Urothelium cell line (cell line): ENCODE measurements around the gene FKBP8.
A peak's percentile ranks its signal among the peaks of the same experiment; 100 is the strongest.
"Not testable (repeated sequence)": the region's sequence is repeated elsewhere in the genome, so short reads cannot be mapped to it uniquely, and the experiment has no call there.

Source experiments
- DNase-seq: peaks from one replicate; pipeline ENCODE4 v3.0.0; 2011; ENCODE audit warnings: low spot score, mixed read lengths
- FAIRE-seq: peaks from 2 replicates; lab custom pipeline; 2011; peaks lifted over from hg19 to GRCh38; lab: Jason Lieb, UNC

FKBP8 gene

GRCh38 chr19:18559685-18560084, 16.3 kb upstream of the FKBP8 start:
- no peak for FAIRE-seq

GRCh38 chr19:18558604-18559003, 15.2 kb upstream of the FKBP8 start:
- FAIRE-seq (no peak), DNase-seq (no peak)

More at GRCh38 chr19:18559685-18560084, 16.3 kb upstream of the FKBP8 start:
- DNase-seq, result no peak

DNA sequence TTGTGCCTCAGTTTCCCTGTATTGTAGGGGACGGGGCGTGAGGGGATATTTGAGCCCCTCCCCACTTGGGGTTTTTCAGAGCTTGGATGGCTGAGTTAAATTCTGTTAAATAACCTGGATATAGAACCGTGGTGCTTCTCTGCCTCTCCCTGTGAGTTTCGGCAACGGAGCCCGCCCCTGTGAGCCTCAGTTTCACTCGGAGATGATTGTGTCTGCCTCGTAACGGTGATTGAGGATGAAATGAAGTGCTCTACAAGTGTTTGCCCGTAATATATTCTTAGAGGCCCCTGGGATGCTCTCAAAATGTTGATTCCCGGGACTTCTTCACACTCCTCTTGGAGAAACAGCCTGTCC, 14.8 kb upstream of the FKBP8 start:
- no peak for DNase-seq
- FAIRE-seq, result no peak

DNA sequence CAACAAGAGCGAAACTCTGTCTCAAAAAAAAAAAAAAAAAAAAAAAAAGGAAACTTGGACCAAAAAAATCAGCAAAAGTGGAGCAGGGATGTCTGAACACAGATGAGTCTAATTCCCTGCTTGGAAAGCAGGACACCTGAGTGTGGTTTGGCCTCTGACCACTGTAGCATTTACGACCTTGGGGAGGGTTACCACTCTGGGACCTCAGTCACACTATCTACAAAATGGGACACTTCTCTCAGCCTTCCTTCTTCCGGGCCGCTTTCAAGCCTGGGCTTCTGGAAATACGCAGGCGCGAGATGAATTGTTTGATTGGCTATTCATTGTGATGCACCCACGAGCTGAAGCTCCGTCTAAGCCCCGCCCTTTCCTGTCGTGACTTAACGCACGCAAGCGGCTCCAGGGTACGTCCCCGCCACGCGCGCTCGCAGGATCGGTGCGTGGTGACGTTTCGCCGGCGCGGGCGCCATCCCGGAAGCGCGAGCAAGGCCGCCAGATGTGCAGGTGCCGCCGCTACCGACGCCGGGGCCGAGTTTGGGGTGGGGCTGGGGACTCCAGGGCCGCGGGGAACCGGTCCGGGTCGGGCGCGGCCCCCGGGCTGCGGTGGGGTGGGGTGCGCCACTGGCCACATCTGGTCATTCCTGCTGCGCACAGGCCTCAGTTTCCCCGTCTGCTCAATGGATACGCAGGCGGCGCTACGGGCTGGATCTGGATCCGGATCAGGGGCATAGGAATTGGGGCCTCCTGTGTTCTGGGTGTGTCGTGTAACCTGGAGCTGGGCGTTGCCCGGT, 14.2 kb upstream of the FKBP8 start, which contains the start of gene KXD1:
KXD1 (plus strand) TSS at position 460 of the 791 bp plus-strand sequence. CDS start 4,187 bp downstream, outside the sequence.
- DNase-seq (peak; percentile 92), FAIRE-seq (peak; percentile 95)

DNA sequence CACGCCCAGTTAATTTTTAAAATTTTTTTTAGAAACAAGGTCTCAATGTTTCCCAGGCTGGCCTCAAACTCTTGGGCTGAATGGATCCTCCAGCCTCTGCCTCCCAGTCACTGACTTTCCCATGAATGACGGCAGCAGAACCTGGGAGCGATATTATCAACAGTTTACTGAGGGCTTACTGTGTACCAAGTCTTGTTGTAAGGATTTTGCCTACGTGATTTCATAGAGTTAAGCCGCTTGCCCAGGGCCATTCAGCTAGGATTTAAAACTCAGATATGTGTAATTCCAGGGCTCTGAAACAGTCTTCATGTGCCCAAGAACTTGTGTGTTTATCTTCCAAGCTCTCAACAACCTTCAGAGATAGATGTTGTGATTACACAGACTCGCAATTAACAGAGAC, 8.3 kb upstream of the FKBP8 start:
- FAIRE-seq (no peak), DNase-seq (no peak)

DNA sequence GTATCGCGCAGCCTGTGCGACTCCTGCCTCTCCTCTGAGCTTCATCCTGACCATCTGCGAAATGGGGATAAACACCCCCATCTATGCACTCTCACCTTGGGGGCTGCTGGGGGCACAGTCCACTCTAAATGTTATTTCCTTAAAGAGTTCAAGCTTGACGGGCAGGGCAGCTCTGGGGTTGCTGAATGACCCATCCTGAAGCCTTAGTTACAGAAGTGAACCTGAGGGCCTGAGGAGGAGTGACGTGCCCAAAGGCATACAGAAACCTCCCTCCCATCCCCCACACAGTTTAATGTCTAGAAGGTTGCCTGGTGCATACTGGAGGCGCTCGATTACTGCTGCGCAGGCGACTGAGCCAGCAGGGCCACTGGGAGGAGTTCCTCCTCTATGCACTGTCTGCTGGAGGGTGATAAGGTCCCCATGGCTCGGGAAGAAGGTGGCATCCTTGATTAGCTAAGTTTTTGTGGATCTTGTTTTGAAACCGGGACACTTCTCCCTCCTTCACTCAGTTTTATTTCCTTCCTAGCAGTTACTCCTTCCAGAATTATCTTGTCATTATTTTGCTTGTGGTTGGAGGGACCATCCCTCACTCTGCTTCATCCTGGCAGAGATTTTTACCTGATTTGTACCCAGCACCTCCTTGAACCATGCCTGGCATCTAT, 572 bp upstream of the FKBP8 start:
- DNase-seq (peak; percentile 64), FAIRE-seq (no peak)

DNA sequence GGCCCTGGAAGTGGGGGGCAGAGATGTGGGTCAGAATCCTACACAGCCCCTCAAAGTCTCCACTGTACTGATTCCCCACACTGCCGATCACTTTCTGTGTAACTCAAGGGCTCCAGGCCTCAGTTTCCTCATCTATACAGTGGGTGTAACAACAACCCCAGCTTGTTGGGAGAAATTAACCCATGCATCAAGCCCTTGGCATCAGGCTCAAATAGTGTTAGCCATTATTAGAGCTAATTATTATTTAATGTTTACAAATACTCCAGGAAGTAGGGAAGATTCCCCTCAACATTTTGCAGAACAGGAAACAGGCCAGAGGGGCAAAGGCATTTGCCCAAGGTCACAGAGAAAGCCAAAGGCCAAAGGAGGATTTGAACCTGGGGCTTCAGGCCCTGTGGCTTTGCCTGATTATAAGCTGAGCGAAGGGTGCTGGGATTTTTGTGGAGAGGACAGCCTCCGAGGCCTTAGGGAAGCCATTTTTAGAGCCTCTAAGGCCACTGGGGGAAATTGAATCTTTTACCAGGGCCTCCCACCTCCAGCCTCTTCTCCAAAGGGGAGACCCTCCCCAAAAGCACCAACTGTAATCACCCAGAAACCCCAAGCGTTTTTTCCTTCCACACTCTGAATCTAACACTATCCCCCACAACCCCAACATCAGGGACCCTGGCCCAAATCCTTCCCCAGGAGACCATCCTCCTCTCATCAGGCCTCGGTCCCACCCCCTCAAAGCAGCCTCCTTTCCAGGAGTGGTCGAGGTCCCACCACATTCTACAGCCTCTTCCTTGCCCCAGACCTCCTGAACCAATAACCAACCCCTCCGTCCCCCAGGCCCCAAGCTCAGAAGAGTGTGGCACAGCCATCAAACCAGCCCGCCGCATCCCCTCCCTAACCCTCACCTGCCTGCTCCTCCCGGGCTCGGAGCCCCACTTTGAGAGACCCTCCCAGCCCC, 1.1 kb downstream of the FKBP8 start:
- FAIRE-seq, result no peak
- no peak for DNase-seq

GRCh38 chr19:18541258-18541991, 1.9 kb downstream of the FKBP8 start:
- FAIRE-seq (no peak), DNase-seq (no peak)

- DNase-seq, FAIRE-seq: not testable (repeated sequence)
Observed at GRCh38 chr19:18540200-18540599, 3.2 kb downstream of the FKBP8 start.

DNA sequence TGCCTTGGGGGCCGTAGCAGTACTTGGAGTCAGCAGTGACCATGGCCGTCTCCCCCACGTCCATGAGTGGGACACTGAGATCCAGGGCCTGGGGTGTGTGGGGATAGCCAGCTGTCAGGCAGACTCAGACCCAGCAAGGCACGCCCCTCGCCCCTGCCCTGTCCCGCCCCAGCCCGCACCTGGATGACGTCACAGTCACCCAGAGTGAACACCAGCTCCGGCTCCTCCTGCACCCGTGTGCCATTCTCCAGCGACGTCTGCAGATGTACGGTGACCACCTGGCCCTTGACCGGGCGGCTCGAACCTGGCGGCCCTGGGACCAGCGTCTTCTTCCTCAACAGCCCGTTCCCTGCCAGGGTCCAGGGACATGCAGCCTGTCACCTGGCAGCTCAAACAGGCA, 4.0 kb downstream of the FKBP8 start:
- DNase-seq (no peak), FAIRE-seq (no peak)

DNA sequence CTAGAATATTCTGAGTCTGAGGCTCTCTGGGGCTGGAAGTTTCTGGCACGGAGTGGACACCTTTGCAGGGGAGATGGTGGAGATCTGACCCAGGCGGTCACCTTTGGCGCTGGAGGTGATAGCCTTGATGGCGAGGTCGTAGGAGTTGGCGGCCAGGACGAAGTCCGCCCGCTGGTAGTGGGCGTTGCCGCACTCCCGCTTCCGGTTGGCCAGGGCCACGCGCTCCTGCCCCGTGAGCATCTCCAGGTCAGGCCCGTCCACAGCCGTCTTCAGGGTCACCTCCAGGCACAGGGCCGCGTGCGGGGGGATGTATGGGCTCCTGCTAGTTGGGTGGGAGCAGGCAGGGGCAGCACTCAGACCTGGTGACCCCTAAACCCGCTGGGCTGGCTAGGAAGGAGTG, 5.3 kb downstream of the FKBP8 start:
- DNase-seq (no peak), FAIRE-seq (no peak)

GRCh38 chr19:18537431-18537830, 5.9 kb downstream of the FKBP8 start:
- DNase-seq (no peak), FAIRE-seq (no peak)

DNA sequence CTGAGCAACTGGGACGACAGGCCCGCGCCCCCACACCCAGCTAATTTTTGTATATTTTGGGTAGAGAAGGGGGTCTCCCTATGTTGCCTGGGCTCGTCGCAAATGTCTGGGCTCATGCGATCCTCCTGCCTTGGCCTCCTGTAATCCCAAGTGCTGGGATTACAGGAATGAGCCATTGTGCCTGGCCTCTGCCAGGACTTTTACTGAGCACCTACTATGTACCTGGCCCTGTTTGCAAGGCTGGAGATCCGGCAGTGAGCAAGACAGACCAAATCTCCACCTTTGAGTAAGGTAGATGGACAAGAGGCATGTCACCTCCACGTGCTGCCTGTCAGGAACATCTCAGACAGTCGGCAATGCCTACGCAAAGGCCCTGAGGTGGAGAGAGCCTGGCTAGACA, 6.9 kb downstream of the FKBP8 start:
- DNase-seq (no peak), FAIRE-seq (no peak)

GRCh38 chr19:18533058-18533457, 10.3 kb downstream of the FKBP8 start:
- DNase-seq (no peak), FAIRE-seq (no peak)

DNA sequence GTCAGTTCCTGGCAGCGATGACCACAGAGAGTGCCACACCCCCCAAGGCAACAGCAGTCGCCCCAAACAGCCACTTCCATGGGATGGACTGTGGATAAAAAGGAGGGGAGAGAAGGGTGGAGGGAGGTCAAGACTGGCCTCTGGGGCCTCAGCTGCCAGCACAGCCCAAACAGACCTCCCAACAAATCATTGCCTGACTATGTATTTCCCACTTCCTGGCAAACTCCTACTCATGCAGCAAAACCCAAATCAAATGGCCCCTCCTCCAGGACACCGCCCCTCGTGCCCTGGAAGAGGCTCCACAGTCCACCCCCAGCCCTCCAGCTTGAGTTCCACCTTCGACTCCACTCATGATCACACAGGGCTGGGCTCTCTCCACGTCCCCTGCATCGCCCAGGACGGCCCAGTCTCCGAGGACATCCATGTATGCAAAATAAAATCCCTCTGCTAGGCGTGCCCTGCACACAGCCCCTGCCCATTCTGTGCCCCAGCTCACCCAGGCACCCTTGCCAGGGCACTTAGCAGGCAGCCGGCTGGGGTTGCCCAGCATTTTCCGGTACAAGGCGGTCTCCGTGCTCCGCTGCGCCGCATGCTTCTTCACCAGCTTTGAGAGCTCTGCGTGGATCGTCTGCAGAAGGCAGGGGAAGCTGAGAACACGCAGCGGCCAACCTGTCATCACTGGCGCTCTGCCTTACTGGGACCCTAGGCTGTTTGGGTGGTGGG, 11.0 kb downstream of the FKBP8 start:
- FAIRE-seq, result no peak
- DNase-seq, result no peak

DNA sequence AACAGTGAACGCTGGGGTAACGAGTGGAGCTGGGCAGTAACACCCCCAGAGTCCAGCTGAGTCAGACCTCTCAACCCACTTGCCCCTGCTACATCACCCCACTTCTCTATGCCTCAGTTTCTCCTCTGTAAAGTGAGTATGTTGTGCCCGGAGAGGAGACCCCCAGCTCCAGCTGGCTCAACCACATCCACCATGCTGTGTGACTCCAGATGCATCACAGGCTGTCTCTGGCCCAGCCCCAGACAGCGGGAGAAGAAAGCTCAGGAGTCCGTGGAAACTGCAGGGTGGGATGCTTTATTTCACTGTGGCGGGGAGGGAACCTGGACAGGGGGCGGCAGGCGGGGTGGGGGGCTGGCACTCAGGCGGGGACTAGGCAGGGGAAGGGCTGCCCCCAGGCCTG, 11.9 kb downstream of the FKBP8 start:
- no peak for FAIRE-seq
- DNase-seq, result no peak

- DNase-seq (no peak), FAIRE-seq (no peak)
Observed at GRCh38 chr19:18529782-18530181, 13.6 kb downstream of the FKBP8 start.

DNA sequence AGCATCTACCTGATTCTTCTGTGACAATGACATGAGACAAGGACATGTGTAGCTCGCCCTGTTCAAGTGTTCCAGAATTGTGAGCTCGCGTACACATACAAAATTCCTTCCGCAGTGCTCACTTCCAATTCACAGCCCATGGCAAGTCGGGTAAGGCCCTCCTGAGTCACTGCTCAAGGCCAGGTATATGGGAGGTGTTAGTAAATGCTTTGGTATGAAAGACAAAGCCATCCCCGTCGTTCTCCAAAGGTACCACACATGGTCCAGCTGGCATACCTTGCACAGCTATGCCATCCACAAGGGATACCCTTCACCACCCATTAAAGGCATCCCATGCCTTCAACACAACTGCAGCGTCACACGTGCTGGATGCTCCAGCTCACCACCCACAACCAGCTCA, 17.1 kb downstream of the FKBP8 start:
- DNase-seq (no peak), FAIRE-seq (no peak)

GRCh38 chr19:18523841-18524240, 19.5 kb downstream of the FKBP8 start:
- DNase-seq (no peak), FAIRE-seq (no peak)

- not testable (repeated sequence) for DNase-seq, FAIRE-seq
Observed at GRCh38 chr19:18522862-18523440, 20.4 kb downstream of the FKBP8 start.
